Activated T-cell treated with anti-CD3 and anti-CD28 coated beads, Interleukin-2, amount 50 U/mL, for 1 hour (primary cell): ENCODE results near the gene RTP4.
A peak's percentile ranks its signal among the peaks of the same experiment; 100 is the strongest.

Experiments used
- DNase-seq: peaks from one replicate; pipeline ENCODE4 v3.0.0-alpha.2; 2020

The RTP4 gene, protein sequence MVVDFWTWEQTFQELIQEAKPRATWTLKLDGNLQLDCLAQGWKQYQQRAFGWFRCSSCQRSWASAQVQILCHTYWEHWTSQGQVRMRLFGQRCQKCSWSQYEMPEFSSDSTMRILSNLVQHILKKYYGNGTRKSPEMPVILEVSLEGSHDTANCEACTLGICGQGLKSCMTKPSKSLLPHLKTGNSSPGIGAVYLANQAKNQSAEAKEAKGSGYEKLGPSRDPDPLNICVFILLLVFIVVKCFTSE

DNA sequence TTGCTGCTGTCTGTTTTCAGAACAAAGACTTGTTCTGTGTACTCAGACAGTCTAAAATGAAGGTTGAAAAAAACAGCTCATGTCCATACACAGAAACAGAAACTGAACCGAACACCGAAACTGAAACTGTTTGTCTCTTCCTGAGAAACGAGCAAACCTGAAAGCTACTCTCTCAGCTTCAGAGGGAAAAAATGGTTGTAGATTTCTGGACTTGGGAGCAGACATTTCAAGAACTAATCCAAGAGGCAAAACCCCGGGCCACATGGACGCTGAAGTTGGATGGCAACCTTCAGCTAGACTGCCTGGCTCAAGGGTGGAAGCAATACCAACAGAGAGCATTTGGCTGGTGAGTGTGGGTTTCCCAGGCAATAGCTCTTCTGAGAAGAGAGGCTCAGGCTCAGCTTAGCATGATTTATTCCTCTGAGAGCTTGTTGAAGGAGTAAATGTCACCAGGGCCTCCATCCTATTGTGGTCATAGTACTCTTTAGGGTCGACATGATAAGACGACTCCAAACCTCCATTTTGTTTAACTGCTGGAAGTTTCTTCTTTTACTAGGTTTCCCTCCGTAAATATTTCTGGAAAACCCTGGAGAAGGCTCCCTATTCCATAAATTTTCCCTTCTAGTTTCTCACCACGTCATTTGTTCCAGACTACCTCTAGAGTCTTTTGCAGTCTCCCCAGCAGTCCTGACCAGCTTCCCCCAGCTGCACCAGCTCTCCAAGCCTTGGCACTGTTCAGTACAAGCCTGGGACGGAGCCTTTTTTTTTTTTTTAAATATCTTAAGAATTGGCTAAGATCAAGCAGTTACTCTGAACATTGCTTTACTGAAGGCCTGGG, at the start of gene RTP4:
RTP4 (plus strand) TSS at position 135 of the 838 bp plus-strand sequence; CDS start at position 192, 57 bp downstream.
- peak; percentile 39 for DNase-seq

DNA sequence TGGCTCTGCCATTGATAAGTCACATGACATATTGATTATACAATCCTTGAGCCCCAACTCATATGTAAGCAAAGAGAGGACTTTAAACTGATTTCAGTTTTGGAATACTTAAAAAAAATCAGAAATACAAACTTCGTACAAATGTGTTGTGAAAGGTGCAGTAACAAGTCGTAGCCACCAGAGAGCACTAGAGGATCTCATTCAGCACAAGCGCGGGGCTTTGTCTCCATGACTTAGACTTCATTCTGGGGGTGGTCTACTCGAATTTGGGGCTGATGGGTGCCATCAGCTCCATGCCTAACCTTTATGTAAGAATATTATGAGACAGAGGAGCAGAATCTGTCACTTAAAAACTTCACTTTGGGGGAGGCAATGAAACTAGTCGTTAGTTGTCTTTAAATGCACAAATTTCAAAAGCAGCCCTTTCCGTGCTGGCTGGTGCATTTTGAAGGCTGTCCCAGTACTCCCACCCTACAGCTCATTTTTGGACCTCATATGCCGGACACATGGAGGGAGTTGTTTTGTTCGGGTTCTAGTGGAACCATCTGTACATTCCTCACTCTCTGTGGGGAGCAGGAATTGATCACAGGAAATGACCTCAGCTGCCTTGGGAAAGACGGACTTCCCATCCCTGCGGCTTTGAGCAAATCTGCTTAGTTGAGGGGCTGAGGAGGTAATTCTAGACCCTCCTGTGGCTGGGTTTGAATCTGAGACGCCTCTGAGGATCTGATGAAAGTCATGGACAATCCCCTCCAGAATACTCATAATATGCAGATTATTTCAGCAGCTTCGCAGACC, 49.2 kb upstream of the RTP4 start:
- DNase-seq: peak; percentile 25

DNA sequence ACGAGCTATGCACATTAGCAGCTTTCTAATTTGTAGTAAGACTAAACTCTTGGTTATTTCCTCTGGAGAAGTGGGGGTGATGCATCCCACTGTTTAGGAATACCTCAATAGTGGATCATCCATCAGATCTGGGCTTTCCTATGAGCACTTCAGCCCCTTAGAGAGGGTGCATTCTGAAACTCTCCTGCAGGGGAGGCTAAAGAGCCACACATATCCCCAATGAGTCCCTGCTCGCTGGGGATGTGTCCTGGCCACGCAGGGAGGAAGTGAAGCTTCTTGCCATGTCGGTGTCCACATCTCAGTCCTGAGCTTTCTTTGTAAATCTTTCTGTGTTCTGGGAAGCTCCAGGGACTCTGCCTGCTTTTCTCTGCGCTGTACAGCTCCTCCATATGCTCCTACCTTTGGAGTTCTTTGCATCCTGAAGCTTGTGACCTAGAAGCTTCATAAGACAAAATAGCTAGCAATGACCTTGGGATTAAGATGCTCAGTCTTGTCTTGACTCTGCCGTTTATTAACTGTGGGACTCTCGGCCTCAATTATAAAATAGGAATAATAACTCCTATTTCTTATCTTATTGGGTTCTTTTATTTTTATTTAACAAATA, 48.4 kb upstream of the RTP4 start:
- DNase-seq: peak; percentile 29

DNA sequence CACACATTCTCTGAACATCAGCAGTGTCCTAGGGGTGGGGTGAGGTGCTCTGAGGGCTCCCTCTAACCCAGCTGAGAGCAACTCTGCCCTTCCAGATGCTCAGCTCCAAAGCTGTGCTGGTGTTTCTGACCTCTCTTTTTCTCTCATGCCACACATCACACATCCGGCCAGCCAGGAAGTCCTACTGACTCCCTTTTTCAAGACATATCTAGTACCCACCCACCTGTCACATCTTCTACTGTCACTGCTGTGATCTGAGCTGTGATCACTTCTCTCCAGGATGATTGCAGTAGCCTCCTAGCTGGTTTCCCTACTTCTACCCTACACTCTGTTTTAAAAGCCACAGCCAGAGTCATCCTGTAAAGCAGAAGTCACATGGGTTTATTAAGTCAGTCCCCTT, 46.4 kb upstream of the RTP4 start:
- DNase-seq: no peak

DNA sequence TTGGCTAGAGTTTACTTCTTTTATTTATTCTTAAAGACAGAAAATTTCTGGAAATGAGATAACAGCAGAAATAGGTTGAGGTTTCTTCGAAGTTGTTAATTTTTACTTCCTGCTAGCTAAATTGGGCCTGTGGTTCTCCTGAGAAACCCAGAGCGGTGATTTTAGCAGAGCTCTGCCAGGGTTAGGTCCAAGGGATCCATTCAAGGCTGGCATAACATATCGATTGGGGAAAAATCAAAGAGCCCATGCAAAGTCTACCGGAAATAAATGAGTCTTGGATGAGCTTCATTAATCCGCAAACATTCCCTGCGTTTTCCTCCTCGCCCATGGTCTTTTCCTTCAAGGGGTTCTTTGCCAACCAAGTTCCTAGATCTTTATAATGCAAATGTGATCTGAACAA, 45.9 kb upstream of the RTP4 start:
- DNase-seq: no peak

DNA sequence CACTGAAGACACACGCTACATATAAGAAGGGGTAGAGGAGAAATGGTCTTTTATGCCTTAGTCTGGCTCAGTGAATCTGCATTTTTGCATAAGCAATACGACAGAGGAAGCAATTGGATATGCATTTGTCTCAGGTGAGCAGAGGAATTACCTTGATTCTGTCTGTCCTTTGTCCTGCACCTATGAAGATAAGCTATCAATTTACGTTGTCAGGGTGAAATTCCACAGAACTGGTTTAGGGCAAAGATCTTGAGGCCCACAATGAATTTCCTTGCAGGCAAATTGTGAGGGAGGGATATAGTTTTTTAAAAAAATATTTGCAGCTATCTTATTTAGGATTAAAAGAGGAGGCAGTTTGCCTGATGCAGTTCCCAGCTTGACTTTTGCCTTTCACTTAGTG, 45.1 kb upstream of the RTP4 start:
- no peak for DNase-seq

DNA sequence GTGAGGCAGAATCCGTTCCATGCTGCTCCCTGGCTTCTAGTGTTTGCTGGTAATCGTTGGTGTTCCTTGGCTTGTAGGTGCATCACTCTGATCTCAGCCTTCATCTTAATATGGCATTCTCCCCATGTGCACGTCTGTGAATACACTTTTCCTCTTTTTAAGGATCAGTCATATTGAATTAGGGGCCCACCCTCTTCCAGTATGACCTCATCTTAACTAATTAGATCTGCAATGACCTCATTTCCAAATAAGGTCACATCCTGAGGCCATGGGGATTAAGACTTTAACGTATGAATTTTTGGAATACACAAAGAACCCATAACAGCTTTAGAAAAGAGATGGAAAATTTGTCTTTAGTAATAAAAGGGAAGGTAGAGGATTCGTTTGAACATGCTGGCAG, 42.6 kb upstream of the RTP4 start:
- no peak for DNase-seq

DNA sequence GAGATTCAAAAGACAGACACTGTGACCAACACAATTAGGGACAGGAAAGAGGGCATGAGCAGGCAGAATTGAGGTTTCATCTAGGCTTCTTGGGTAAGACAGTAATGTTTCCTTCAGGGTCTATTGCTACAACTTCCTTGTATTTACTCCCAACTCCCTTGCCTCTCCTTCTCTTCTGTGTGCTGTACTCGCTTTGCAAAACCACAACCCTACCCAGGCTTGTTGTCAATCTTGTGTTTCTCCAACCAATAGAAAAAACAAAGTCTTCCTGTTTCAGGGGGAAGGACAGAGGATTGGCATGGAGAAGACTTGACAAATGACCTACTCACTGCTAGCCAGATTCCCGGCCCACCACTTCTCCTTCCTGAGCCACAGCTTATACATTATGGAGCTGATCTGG, 40.3 kb upstream of the RTP4 start:
- DNase-seq: no peak

DNA sequence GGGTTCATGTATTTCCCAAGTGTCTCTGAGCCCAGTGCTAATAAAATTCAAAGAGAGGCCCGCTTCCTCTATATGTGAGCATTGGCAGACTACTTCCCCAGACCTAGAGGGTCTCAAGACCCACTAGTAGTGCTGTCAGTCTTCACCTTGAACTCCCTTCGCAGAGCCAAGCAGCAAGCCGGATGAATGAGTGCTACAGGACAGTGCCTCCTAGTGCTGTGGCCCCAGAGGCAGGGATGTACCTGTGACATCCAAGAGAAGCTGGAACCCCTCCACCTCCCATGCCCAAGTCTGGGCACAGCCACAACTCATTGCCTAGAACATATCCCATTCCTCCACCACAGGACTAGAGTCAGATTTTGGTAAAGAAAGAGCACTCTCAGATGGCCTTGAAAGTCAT, 39.5 kb upstream of the RTP4 start:
- DNase-seq: no peak

DNA sequence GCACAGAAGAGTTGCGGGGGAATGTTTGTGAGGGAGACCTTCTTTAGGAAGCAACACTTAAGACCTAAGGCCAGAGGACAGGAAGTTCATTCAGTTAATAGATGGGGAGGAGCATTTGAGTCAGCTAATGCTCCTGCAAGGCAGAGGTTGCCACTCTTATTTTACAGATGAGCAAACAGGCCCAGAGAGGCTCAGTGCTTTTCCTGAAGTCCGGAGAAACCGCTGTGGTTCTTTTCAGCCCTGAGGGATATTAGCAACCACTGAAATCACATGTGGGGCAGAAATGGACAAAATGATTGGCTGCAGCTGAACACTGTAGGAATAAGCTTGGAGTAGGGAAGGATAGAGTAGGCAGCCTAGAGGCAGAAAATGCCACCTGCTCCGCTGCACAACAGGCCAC, 33.3 kb upstream of the RTP4 start:
- no peak for DNase-seq

DNA sequence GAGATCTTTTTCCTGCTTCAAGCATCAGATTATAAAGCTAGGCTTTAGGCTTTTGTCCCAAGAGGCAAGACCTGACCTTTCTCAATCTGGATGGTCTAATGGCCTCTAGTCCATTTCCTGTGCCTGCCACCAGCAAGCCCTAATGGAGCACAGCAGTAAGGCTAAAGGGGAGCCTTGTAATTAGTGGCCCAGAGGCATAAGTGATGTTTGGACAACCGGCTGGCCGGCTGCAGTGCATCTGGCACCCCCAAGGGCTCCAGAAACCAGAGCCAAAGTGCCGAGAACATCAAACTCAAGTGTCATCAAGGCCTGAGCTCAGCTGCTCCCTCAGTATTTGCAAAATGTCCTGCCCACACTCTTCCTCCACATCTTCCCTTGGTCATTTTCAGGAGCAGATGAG, 31.9 kb upstream of the RTP4 start:
- DNase-seq: no peak

DNA sequence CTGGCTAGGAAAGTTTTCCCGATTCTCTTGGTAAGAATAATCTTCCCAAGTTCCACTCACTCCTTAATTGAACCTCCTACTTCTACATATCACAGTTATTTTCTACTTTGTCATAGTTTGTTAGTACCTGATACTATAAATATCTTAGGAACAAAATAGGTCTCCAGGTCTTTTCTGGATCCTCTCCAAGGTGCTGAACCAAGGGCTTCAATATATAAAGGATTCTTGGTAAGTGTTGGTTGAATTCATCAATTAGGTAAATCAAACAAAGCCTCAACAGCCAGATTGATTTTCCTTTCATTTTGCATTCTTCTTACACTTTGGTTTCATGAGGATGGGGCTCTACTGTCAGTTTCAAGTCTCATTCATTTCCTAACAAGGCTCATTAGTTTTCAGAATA, 27.6 kb upstream of the RTP4 start:
- no peak for DNase-seq

DNA sequence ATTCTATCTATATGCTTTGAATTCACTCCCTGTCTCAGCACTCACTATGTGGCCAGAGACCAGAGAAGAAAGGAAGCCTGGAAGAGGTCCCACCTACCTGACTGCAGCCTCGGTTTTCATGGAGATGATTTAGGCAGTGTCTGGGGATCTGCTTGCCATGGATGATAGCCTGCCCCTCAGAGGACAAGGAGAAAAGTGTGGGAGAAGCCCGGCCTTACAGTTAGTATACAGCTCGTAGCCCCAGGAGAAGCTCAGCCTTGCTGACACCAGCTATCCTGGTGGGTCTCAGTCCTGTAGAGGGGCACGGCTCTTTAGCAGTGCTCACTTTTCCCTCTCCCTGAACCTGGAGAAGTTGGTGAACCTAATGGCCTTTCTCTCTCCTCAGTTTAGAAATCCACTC, 25.9 kb upstream of the RTP4 start:
- DNase-seq: no peak

DNA sequence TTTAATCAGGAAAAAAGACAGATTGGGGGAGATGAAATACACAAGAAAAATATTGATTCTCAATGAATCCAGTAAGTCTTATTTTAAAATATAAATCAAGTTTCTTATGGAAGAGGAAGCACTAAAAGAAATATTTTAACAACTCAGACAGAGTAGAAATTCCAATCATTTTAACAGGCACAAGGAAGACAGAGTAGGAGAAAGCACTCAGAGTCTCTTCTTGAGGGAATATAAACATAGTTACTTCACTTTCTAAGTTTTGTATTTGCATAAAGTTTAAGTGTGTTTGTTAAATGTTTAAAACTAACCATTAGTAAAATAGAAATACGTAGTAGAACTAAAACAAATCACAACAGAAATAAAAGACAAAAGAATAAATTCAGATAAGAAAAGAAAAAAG, 24.5 kb upstream of the RTP4 start:
- DNase-seq: no peak

DNA sequence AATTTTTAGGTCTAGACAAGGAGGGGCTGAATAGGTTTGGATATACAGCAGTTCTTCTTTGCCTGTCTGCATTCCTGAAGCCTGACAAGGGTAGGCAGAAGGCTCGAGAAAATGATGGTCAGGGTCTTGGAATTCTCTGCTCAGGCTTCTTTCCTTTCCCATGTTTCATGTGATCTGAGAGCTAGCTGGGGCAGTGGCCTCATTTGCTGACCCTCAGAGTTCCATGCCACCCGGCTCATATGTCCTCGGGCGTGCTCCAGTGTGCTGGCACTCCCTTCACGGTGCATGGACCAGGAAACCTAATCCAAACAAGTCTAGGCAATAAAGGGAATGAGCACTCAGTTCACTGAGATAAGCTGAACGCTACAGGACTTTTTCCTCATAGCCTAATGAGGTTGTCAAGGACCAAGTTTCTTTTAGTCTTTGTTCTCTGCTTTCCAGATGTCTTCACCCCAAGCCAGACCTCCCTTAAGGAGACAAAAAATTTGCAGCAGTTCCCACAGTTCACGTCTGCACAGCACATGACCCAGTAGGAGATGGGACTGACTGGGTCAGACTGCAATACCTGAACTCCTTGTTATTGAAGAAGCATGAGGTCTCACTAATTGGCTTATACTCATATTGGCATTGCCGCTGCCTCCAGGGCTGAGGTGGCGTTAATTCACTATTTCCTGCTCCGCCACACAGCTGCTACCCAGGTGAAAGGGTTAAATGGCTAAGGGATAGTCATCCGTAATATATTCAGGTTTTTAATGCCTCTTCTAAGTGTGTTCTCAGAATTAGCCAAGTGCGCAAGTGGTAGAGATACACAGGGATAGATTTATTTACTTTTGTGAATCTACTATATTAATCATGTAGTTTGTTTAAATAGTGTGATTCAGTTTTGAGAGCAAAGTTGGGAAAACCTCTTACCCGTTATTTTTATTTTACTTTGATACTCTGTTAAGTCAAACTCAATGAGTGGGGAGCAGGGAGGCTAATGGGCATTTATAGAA, 15.3 kb upstream of the RTP4 start:
- DNase-seq: no peak

DNA sequence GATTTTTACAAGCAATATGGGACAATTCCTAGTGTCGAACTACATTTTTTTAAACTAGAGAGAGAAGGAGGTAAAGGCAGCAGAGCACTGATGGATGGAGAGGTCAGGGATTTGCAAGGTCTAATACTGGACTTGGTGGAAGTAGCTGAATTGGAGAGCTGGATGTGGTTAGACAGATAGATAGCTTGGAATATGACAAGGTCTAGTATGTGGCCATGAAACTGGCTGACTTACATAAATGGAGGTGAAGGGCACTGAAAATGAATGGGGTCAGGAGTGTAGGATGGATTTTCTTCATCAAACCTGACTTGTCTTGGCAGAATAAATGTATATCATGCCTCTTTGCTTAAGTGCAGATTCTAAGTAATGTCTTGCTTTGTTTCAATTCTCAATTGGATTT, 10.1 kb upstream of the RTP4 start:
- DNase-seq: no peak

DNA sequence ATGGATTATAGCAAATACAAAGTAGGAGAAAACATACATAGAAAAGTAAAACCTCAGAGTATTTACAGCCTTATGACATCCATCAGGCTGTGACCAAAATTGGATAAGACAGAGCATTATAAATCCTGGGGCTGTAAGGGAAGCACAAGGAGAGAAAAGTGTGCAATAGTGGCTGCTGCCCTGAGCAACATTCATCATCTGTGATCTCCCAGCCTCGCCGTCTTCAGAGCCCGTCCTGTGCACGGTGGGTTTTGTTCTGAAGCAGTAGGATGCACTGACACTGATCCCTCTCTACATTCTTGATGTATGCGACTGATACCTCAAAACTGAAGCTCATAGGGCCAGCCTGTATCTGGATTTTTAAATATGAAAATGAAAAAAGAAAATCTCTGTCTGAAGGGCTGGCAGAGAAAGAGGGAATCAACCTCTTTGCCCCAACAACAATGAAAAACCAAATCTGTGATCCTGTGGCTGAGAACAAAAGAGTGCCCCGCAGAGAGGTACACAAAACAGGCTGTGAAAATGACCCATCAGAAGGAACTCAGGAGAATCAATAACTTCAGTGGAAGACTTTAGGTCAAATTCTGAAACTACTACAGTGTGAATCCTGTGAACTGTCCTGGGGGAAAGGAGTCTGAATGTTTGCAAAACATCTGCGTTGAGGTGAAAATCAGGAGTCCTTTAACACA, 8.2 kb upstream of the RTP4 start:
- DNase-seq: no peak

DNA sequence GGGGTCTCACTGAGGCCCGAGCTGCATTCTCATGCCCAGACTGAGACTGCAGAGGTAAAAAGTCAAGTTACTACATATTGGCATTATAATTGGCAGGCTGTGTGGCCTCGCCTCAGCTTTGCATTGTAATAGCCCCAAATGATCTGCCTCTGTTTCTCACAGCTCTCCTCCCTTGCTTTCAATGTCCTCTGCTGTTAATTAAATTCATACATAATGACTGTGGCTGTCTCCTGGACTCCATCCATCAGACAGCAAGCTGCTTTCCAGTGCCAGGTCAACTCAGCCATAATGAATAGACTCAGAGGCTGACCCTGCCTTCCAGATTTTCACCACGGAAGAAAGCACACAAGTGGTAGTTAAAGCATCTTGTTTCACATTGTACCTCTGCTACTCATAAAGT, 7.6 kb upstream of the RTP4 start:
- no peak for DNase-seq

DNA sequence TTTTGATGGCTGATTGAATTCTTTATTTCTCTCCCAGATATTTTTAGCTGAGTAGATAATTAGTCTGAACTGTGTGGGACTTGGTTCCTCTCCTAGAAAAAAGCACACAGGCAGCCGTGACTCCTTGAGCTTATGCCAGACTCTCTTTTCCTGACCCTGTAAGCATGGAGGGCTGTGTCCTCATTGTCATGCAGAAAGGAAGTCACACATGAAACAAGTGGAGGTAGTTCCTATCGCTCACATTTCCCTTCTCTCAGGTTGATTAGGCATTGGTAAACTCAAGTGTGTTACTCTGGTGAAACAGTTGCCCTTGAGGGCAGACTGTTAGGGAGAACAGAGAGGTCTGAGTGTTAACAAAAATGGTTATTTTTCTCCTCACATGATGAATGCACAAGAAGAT, 6.3 kb upstream of the RTP4 start:
- no peak for DNase-seq

DNA sequence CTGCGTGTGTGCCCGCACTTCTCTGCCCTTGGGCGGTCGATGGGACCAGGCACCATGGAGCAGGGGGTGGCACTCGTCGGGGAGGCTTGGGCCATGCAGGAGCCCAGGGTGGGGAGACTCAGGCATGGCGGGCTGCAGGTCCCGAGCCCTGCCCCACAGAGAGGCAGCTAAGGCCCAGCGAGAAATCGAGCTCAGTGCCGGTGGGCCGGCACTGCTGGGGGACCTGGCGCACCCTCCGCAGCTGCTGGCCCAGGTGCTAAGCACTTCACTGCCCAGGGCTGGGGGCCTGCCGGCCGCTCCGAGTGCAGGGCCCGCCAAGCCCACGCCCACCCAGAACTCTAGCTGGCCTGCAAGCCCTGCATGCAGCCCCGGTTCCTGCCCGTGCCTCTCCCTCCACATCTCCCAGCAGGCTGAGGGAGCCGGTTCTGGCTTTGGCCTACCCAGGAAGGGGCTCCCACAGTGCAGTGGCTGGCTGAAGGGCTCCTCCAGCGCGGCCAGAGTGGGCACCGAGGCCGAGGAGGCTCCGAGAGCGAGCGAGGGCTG, 553 bp upstream of the RTP4 start:
- DNase-seq: peak; percentile 29

DNA sequence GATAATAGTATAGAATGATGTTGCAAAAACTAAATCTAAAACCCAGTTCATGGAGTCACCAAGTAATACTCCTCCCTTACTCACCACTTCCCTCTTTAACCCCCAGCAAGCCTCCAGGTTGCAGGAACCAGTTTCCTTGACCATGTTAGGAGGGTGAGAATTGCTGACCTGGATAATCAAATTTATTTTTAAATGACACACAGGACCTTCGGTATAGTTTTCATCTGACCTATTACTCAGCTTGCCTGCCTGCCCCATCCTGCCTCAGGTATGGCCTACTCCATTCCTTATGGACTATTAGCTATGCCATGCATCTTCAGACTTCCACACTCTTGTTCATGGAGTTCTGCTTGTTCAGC, 883 bp downstream of the RTP4 start:
- no peak for DNase-seq
